K562 (cell line): ENCODE results near the gene DMGDH.

ENCODE experiments used
- CCAR2 ChIP-seq: fragments of 200-400 bp; formaldehyde crosslinking; IDR thresholded peaks from 2 replicates; pipeline ENCODE4 v1.6.1; 2017; ENCODE audit warnings: mild to moderate bottlenecking, low read depth, low read length
- CEBPZ ChIP-seq: fragments of 150-350 bp; IDR thresholded peaks from 2 replicates; pipeline ENCODE4 v1.6.1; 2014; ENCODE audit warnings: low read depth, mild to moderate bottlenecking, low read length, borderline replicate concordance
- ETS1 ChIP-seq: conservative IDR thresholded peaks from 2 replicates; pipeline ENCODE4 v1.6.1; 2011; ENCODE audit warnings: low read depth, mild to moderate bottlenecking, low read length; ENCODE audit not compliant: control insufficient read depth
- GATA2 ChIP-seq: sonication (generic); formaldehyde crosslinking; IDR thresholded peaks from 2 replicates; pipeline ENCODE4 v1.4.0; 2020; ENCODE audit warnings: mild to moderate bottlenecking, missing genetic modification reagents
- HDAC6 ChIP-seq: IDR thresholded peaks from 2 replicates; pipeline ENCODE4 v1.6.1; 2012; ENCODE audit warnings: low read depth, mild to moderate bottlenecking, control low read depth, inconsistent platforms, low read length, moderate library complexity
- MAFK ChIP-seq: IDR thresholded peaks from 2 replicates; pipeline ENCODE4 v1.6.1; 2011; ENCODE audit warnings: low read length, improper control_type of control experiment
- MEIS2 ChIP-seq: fragments of 450-650 bp; IDR thresholded peaks from 2 replicates; pipeline ENCODE4 v1.6.1; 2014; ENCODE audit warnings: mild to moderate bottlenecking; ENCODE audit not compliant: partially characterized antibody
- NFYB ChIP-seq: IDR thresholded peaks from 2 replicates; pipeline ENCODE4 v1.6.1; 2011; ENCODE audit warnings: mild to moderate bottlenecking, moderate library complexity; ENCODE audit not compliant: insufficient read length; ENCODE audit errors: extremely low read depth
- POLR2A ChIP-seq: fragments of 450-650 bp; conservative IDR thresholded peaks from 2 replicates; pipeline ENCODE4 v1.6.1; 2016
- POLR2G ChIP-seq: fragments of 200-400 bp; formaldehyde crosslinking; IDR thresholded peaks from 2 replicates; pipeline ENCODE4 v1.6.1; 2017; ENCODE audit warnings: low read depth, mild to moderate bottlenecking, antibody characterized with exemption, low read length, moderate library complexity
- SNAPC5 ChIP-seq: fragments of 250-450 bp; sonication (Bioruptor Pico); IDR thresholded peaks from 2 replicates; pipeline ENCODE4 v1.8.0; 2021; ENCODE audit warnings: moderate library complexity, mild to moderate bottlenecking, inconsistent platforms
- ZNF165 ChIP-seq: fragments of 250-450 bp; sonication (Bioruptor Pico); IDR thresholded peaks from 2 replicates; pipeline ENCODE4 v1.4.0; 2020; ENCODE audit warnings: borderline replicate concordance
- ZNF324 ChIP-seq: fragments of 250-450 bp; sonication (Bioruptor Pico); IDR thresholded peaks from 2 replicates; pipeline ENCODE4 v1.4.0; 2020; ENCODE audit warnings: mild to moderate bottlenecking

- no peak for TF ChIP-seq POLR2G
- no peak for TF ChIP-seq CCAR2
- TF ChIP-seq MAFK = no peak
- no peak for TF ChIP-seq MEIS2
- no peak for TF ChIP-seq NFYB
- no peak for TF ChIP-seq ETS1
- no peak for TF ChIP-seq ZNF165 (CRISPR knock-in tag)
- no peak for TF ChIP-seq SNAPC5 (CRISPR knock-in tag)
- no peak for TF ChIP-seq HDAC6
- no peak for TF ChIP-seq POLR2A
- TF ChIP-seq GATA2 (CRISPR knock-in tag) = no peak
- TF ChIP-seq ZNF324 = no peak
- no peak for TF ChIP-seq CEBPZ
These were observed 100.7 kb downstream of the DMGDH start for GRCh38 chr5:78968781-78969180.
